Activated CD4-positive, CD25-positive, alpha-beta regulatory T cell treated with anti-CD3 and anti-CD28 coated beads, Interleukin-2, amount 50 U/mL, for 72 hours (primary cell): ENCODE measurements around the gene AWAT2.
"Not testable (repeated sequence)": the region's sequence is repeated elsewhere in the genome, so short reads cannot be mapped to it uniquely, and the experiment has no call there.

Experiments
- DNase-seq: peaks from one replicate; pipeline ENCODE4 v3.0.0; 2021

The AWAT2 gene

DNA sequence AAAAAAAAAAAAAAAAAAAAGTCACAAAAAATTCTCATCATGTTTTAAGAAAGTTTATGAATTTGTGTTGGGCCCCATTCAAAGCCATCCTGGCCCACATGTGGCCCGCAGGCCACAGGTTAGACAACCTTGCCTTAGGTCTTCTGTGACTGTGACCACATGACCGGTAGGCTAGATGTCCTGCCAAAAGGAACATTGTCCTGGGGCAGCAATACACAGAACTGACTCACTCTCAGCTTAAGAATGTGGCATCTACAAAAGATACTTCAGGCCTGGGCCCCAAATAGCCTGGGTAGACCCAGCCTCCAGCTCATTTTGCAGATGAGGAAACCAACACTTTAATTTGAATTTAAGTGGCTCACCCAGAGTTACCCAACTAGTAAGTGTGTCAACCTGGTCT is 10.0 kb downstream of the AWAT2 start:
- no peak for DNase-seq

DNA sequence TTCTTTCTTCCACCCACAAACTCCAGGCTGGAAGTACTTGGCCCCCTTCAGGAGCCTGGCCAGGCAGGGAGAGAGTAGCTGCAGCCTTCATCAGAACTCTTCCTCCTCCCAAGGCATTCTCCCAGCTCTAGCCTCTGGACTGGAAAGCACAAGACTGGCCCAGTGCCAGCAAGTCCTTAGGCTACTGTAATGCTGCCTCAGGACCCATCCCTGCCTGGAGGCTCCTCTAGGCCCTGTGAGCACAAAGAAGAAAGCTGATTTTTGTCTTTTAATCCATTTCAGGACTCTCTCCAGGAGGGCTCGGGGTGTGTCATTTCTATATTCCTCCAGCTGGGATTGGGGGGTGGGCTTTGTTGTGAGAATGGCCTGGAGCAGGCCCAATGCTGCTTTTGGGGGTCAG is 10.8 kb downstream of the AWAT2 start:
- DNase-seq = no peak

GRCh38 chrX:70038515-70038914 is 11.2 kb downstream of the AWAT2 start:
- DNase-seq = no peak

DNA sequence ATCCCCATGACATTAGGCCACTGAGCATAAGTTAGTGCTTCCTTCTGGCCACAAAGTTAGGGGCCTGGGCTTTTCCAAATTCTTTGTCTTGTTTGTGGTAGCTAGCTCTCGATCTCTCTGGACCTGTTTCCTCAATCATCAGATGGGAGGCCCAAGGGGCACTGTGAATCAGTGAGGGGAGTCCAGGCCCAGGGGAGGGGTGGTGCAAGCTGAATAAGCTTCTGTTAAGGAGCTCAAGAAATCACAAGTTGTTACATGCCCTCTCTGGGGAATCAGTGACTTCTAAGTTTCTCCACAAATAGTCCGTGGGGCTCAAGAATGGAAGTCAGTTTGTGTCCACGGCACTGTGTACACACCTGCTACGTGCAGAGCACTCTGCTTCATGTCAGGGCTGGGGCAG is 15.1 kb downstream of the AWAT2 start:
- DNase-seq = no peak

DNA sequence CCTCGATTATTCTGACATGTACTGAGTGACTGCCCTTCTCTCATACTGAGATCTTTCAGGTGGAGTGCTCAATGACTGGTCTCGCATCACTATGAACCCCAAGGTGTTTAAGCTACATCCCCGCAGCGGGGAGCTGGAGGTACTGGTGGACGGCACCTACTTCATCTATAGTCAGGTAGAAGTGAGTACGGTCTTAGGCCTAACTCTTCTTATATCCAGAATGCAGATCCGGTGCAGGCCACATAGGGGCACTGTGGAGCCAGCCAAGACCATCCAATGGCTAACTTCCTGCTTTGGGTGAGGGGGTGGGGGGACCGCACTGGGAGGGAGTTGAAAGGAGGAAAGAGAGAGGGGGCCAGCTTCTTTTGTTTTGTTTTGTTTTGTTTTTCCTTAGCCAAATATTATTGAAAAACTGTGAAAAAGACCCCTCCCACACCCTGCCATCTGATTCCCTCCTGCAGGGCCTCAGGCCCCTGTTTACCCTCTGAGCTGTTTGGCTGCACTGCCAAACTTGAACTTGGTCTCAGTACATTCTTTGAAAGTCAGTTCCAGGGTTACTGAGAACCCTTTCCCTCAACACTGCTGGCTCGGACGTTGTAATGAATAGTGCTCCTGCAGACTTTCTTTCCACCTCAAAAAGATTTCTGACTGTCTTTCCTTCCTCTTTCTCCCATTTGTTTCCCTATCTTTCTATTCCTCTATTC is 16.2 kb downstream of the AWAT2 start:
- no peak for DNase-seq

DNA sequence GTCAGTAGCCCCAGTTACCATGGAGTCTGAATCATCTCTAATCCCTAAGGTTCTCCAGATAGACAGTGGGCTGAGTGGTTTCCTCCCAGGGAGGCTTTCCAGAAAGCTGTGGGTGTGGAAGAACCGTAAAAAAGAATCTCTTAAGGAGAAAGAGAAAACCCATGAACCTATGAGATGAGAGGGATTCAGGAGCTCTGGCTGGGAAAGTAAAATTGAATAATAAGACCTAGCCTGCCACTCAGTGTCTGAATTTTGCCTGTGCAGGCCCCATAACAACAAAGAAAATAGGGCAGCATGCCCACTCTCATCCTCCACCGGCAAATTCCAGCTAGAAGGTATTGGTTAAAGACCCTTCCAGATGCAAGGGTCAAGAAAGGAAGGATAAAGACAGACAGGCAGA is 16.9 kb downstream of the AWAT2 start:
- DNase-seq = no peak

DNA sequence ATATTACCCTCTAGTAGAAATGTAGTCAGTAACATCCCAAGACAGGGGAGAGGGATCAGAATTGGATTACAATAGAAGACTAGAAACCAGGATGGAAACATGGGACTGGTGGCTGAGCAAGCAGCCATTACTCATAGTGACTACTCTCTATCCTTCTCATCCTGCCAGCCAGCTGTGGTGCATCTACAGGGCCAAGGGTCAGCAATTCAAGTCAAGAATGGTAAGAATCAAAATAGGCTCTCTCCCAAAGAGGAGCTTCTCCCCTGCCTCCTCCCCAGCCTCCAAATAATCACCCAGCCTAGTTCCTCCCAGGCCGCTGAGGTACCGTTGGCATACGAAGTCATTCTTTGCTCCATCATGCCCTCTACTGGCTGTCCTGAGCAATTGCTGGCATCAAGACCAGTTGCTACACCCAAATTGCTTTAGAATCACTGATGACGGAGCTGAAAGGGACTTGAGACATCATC is 19.4 kb downstream of the AWAT2 start:
- DNase-seq = peak; percentile 44

DNA sequence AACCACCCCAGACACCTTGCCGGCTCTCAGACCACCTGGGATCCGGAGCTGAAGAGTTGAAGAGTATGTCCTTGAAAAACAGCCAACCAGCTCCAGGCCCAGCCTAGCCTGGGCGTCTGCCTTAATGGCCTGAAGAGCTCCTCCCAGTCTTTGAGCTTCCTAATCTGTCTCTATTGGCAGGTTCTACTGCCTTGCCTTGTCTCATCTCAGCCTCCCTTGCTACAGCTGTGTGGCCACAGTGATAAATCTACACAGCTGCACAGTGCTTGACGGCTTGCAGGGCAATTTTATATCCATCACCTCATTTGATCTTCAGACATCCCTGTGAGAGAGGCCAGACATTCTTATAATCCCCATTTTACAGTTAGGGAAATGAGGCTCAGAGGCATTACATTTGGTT is 19.9 kb downstream of the AWAT2 start:
- no peak for DNase-seq

DNA sequence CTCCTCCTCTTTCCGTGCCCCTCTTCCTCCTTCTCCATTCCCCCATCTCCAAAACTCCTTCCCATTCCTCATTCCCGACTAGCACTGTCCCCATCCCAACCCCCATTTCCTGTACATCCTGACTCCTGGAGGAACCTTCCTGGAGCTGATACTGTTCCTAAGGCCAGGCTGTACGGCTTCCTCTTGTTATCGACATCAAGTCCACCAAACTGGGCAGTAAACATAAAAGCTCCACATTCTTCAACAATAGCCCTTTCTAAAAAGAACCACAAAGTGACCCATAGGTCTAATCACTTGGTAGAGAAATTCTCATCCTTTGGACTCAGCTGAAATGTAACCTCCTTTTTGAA is 22.9 kb downstream of the AWAT2 start:
- no peak for DNase-seq

- no peak for DNase-seq
Measured at GRCh38 chrX:70026112-70026850, 23.5 kb downstream of the AWAT2 start.

- no peak for DNase-seq
Measured at GRCh38 chrX:70025464-70025863, 24.3 kb downstream of the AWAT2 start.

GRCh38 chrX:70022616-70023015 is 27.1 kb downstream of the AWAT2 start:
- DNase-seq = no peak

GRCh38 chrX:70016513-70016912 is 33.2 kb downstream of the AWAT2 start:
- DNase-seq = no peak

GRCh38 chrX:70013466-70014381 is 36.0 kb downstream of the AWAT2 start:
- no peak for DNase-seq

DNA sequence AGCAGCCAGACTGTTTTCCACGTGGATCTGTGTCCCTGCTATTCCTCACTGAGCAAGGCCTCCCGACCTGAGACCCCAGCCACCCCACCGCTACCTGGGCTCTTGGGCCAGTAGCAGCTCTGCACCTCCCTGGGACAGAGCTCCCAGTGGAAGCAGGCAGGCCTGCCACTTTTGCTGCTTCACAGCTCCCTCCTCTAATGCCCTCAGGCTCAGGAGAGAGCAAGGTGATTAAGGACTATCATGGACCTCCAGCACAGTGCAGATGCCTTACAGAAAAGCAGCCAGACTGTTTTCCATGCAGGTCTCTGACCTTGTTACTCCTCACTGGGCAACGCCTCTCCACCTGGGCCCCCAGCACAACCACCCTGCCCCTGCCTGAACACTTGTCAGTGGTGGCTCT is 37.0 kb downstream of the AWAT2 start:
- DNase-seq = no peak

DNA sequence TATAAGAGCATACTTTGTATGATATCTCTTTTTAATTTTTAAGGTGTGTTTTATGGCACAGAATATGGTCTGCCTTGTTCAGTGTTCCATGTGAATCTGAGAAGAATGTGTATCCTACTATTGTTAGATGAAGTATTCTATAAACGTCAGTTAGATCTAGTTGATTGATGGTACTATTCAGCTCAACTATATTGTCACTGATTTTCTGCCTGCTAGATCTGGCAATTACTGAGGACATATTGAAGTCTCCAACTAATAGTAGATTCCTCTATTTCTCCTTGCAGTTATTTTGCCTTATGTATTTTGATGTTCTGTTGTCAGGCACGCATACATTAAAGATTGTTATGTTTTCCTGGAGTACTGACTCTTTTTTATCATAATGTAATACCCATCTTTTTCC is 39.8 kb downstream of the AWAT2 start:
- no peak for DNase-seq

DNA sequence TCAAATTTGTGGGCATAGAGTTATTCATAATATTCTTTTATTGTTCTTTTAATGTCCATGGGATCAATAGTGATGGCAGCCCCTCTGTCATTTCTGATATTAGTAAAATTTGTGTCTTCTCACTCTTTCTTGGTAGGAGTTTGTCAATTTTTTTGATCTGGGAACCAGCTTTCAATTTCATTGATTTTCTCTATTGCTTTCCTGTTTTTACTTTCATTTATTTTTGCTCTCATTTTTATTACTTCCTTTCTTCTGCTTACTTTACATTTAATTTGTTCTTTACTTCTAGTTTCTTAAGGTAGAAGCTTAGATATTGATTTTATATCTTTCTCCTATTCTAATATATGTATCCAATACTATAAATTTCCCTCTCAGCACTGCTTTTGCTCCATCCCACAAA is 40.7 kb downstream of the AWAT2 start:
- no peak for DNase-seq

GRCh38 chrX:70007946-70008345 is 41.8 kb downstream of the AWAT2 start:
- DNase-seq = no peak

- no peak for DNase-seq
Measured at GRCh38 chrX:70001708-70002341, 47.9 kb downstream of the AWAT2 start.

- no peak for DNase-seq
Measured at GRCh38 chrX:70001269-70001668, 48.5 kb downstream of the AWAT2 start.

DNA sequence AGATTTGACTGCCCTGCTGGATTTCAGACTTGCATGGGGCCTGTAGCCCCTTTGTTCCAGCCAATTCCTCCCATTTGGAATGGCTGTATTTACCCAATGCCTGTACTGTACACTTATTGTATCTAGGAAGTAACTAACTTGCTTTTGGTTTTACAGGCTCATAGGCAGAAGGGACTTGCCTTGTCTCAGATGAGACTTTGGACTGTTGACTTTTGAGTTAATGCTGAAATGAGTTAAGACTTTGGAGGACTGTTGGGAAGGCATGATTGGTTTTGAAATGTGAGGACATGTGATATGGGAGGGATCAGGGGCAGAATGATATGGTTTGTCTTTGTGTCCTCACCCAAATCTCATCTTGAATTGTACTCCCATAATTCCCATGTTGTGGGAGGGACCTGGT is 51.4 kb downstream of the AWAT2 start:
- not testable (repeated sequence) for DNase-seq

DNA sequence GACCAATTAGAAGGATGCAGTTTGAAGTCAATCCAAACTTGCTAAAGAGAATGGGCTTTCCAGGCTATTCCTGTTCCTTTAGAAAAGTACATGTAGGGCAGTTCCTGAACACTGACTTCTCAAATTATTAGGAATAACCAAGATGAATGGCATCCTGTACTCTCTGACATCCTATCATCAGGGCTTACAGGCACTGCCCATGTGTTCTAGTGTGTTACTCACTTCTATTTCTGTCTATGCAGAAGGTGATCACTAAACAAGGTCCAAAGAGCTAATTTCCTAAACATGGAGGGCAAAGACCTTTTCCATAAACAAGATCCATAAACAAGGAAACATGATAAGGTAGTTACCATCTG is 53.6 kb downstream of the AWAT2 start:
- no peak for DNase-seq
